ENCODE results near the gene NEU1. TPM values are rescaled to one million over a fixed set of nuclear protein-coding genes. Genes with fewer than 3 reads are reported as not detected.

The NEU1 gene
- total RNA-seq, 2 experiments from 2014 or later, result 11.6 to 11.8 TPM

GRCh38 chr6:31880616-31881015 lies 18.0 kb upstream of the NEU1 start:
- no peaks in the 10 kb centered on the region for H3K27me3 Mint-ChIP-seq
- H3K4me1 Mint-ChIP-seq, result no peaks in the 10 kb centered on the region
- CTCF ChIA-PET, result interaction anchor here (0.7 to 1.4 kb wide), 2 partner anchors 9 to 11 kb away, joined by 3 to 9 read pairs; no protein-coding TSS in a partner anchor
- POLR2A ChIA-PET, result no interaction called here
- ATAC-seq (no peak), DNase-seq (no peak)
- peaks cover 31% of the 10 kb centered on the region for H3K36me3 Mint-ChIP-seq (ENCODE audit: low read depth)
- intact Hi-C loops (cut with DNase I, micrococcal nuclease), result no loop called here
- no peak overlapping the region for H3K4me3 Mint-ChIP-seq
- no peak overlapping the region for H3K27ac Mint-ChIP-seq
- no peaks in the 10 kb centered on the region for H3K9me3 Mint-ChIP-seq (ENCODE audit: low read depth)

GRCh38 chr6:31879901-31880300 lies 17.3 kb upstream of the NEU1 start:
- no peak overlapping the region for H3K27ac Mint-ChIP-seq
- DNase-seq, result no peak
- POLR2A ChIA-PET, result no interaction called here
- H3K27me3 Mint-ChIP-seq, result no peaks in the 10 kb centered on the region
- intact Hi-C loops (cut with DNase I, micrococcal nuclease), result no loop called here
- no peak for ATAC-seq
- H3K4me3 Mint-ChIP-seq, result no peak overlapping the region
- peaks cover 27% of the 10 kb centered on the region for H3K36me3 Mint-ChIP-seq (ENCODE audit: low read depth)
- H3K4me1 Mint-ChIP-seq, result no peaks in the 10 kb centered on the region
- no peaks in the 10 kb centered on the region for H3K9me3 Mint-ChIP-seq (ENCODE audit: low read depth)
- CTCF ChIA-PET, result interaction anchor here (0.7 to 1.4 kb wide), 2 partner anchors 10 to 12 kb away, joined by 3 to 9 read pairs; no protein-coding TSS in a partner anchor

GRCh38 chr6:31879143-31879542 lies 16.5 kb upstream of the NEU1 start:
- Mint-ChIP-seq H3K9me3 (ENCODE audit: low read depth) (no peaks in the 10 kb centered on the region), H3K4me1 (no peaks in the 10 kb centered on the region), H3K27ac (no peak overlapping the region), H3K27me3 (no peaks in the 10 kb centered on the region), H3K4me3 (no peak overlapping the region), H3K36me3 (ENCODE audit: low read depth) (peaks cover 27% of the 10 kb centered on the region)
- DNase-seq, result no peak
- intact Hi-C loops (cut with DNase I, micrococcal nuclease), result no loop called here
- ChIA-PET POLR2A (no interaction called here), CTCF (interaction anchor here (0.6 kb wide), 1 partner anchor 211 kb away, joined by 3 read pairs; no protein-coding TSS in a partner anchor)
- no peak for ATAC-seq

- ATAC-seq (no peak), DNase-seq (no peak)
- H3K27me3 Mint-ChIP-seq, result no peaks in the 10 kb centered on the region
- intact Hi-C loops (cut with DNase I, micrococcal nuclease), result no loop called here
- H3K4me1 Mint-ChIP-seq, result no peaks in the 10 kb centered on the region
- ChIA-PET CTCF (interaction anchor here (0.6 kb wide), 1 partner anchor 211 kb away, joined by 3 read pairs; no protein-coding TSS in a partner anchor), POLR2A (no interaction called here)
- no peaks in the 10 kb centered on the region for H3K9me3 Mint-ChIP-seq (ENCODE audit: low read depth)
- H3K27ac Mint-ChIP-seq, result no peak within 1 kb of the TSS
- peaks cover 23% of the 10 kb centered on the region for H3K36me3 Mint-ChIP-seq (ENCODE audit: low read depth)
- no peak within 1 kb of the TSS for H3K4me3 Mint-ChIP-seq
Measured at GRCh38 chr6:31878726-31879125, 16.1 kb upstream of the NEU1 start, which contains the start of gene SLC44A4. Gene SLC44A4, minus strand, starts transcription at chr6:31878997. Its CDS starts 17 bp downstream, at chr6:31878980.

GRCh38 chr6:31878222-31878621 lies 15.6 kb upstream of the NEU1 start:
- CTCF ChIA-PET, result interaction anchor here (0.7 kb wide), 1 partner anchor 16 kb away, joined by 3 read pairs; no protein-coding TSS in a partner anchor
- no peaks in the 10 kb centered on the region for H3K4me1 Mint-ChIP-seq
- no peak for ATAC-seq
- DNase-seq, result no peak
- intact Hi-C loops (cut with DNase I, micrococcal nuclease), result no loop called here
- no peak overlapping the region for H3K4me3 Mint-ChIP-seq
- no peaks in the 10 kb centered on the region for H3K9me3 Mint-ChIP-seq (ENCODE audit: low read depth)
- POLR2A ChIA-PET, result no interaction called here
- H3K27me3 Mint-ChIP-seq, result no peaks in the 10 kb centered on the region
- H3K36me3 Mint-ChIP-seq (ENCODE audit: low read depth), result peaks cover 21% of the 10 kb centered on the region
- no peak overlapping the region for H3K27ac Mint-ChIP-seq

- ATAC-seq (no peak), DNase-seq (no peak)
- Mint-ChIP-seq H3K4me1 (no peaks in the 10 kb centered on the region), H3K4me3 (no peak overlapping the region), H3K27ac (no peak overlapping the region), H3K9me3 (ENCODE audit: low read depth) (no peaks in the 10 kb centered on the region), H3K27me3 (no peaks in the 10 kb centered on the region), H3K36me3 (ENCODE audit: low read depth) (peaks cover 17% of the 10 kb centered on the region)
- CTCF ChIA-PET, result interaction anchor here (0.7 kb wide), 1 partner anchor 17 kb away, joined by 3 read pairs; no protein-coding TSS in a partner anchor
- intact Hi-C loops (cut with DNase I, micrococcal nuclease), result no loop called here
- POLR2A ChIA-PET, result no interaction called here
Measured at GRCh38 chr6:31877651-31878161, 15.1 kb upstream of the NEU1 start.

- intact Hi-C loops (cut with DNase I, micrococcal nuclease), result no loop called here
- CTCF ChIA-PET, result interaction anchor here (0.6 kb wide), 3 partner anchors 64 to 1034 kb away, joined by 3 read pairs; no protein-coding TSS in a partner anchor
- Mint-ChIP-seq H3K4me3 (no peak overlapping the region), H3K9me3 (ENCODE audit: low read depth) (no peaks in the 10 kb centered on the region), H3K4me1 (no peaks in the 10 kb centered on the region), H3K27me3 (no peaks in the 10 kb centered on the region), H3K27ac (no peak overlapping the region), H3K36me3 (ENCODE audit: low read depth) (peaks cover 17% of the 10 kb centered on the region)
- no peak for ATAC-seq
- POLR2A ChIA-PET, result no interaction called here
- DNase-seq, result no peak
Measured at GRCh38 chr6:31877125-31877650, 14.6 kb upstream of the NEU1 start.

- no peak for DNase-seq
- ChIA-PET CTCF (interaction anchor here (0.6 to 1.6 kb wide), 5 partner anchors 9 to 1033 kb away, joined by 3 to 4 read pairs (median 3); no protein-coding TSS in a partner anchor), POLR2A (no interaction called here)
- intact Hi-C loops (cut with DNase I, micrococcal nuclease), result no loop called here
- Mint-ChIP-seq H3K36me3 (ENCODE audit: low read depth) (peaks cover 12% of the 10 kb centered on the region), H3K4me1 (no peaks in the 10 kb centered on the region), H3K27me3 (no peaks in the 10 kb centered on the region), H3K27ac (no peak overlapping the region), H3K4me3 (no peak overlapping the region), H3K9me3 (ENCODE audit: low read depth) (no peaks in the 10 kb centered on the region)
- ATAC-seq, result no peak
Measured at GRCh38 chr6:31876357-31876756, 13.7 kb upstream of the NEU1 start.

- Mint-ChIP-seq H3K9me3 (ENCODE audit: low read depth) (no peaks in the 10 kb centered on the region), H3K4me3 (no peak overlapping the region), H3K4me1 (peaks cover 3% of the 10 kb centered on the region), H3K27me3 (no peaks in the 10 kb centered on the region), H3K27ac (no peak overlapping the region), H3K36me3 (ENCODE audit: low read depth) (peaks cover 7% of the 10 kb centered on the region)
- DNase-seq (no peak), ATAC-seq (no peak)
- ChIA-PET POLR2A (no interaction called here), CTCF (interaction anchor here (0.9 to 1.6 kb wide), 5 partner anchors 8 to 242 kb away, joined by 3 to 4 read pairs (median 3); no protein-coding TSS in a partner anchor)
- intact Hi-C loops (cut with DNase I, micrococcal nuclease), result no loop called here
Measured at GRCh38 chr6:31875877-31876276, 13.3 kb upstream of the NEU1 start.

GRCh38 chr6:31874836-31875572 lies 12.4 kb upstream of the NEU1 start:
- ChIA-PET POLR2A (no interaction called here), CTCF (interaction anchor here (1.1 to 1.6 kb wide), 3 partner anchors 10 to 84 kb away, joined by 3 to 4 read pairs (median 3); no protein-coding TSS in a partner anchor)
- H3K4me1 Mint-ChIP-seq, result peaks cover 3% of the 10 kb centered on the region
- H3K4me3 Mint-ChIP-seq, result no peak overlapping the region
- no peak overlapping the region for H3K27ac Mint-ChIP-seq
- H3K27me3 Mint-ChIP-seq, result no peaks in the 10 kb centered on the region
- intact Hi-C loops (cut with DNase I, micrococcal nuclease), result no loop called here
- DNase-seq (no peak), ATAC-seq (no peak)
- H3K36me3 Mint-ChIP-seq (ENCODE audit: low read depth), result peaks cover 3% of the 10 kb centered on the region
- H3K9me3 Mint-ChIP-seq (ENCODE audit: low read depth), result no peaks in the 10 kb centered on the region

GRCh38 chr6:31874084-31874670 lies 11.6 kb upstream of the NEU1 start:
- Mint-ChIP-seq H3K27me3 (no peaks in the 10 kb centered on the region), H3K4me3 (no peak overlapping the region), H3K27ac (no peak overlapping the region), H3K4me1 (peaks cover 3% of the 10 kb centered on the region), H3K9me3 (ENCODE audit: low read depth) (no peaks in the 10 kb centered on the region), H3K36me3 (ENCODE audit: low read depth) (peaks cover 3% of the 10 kb centered on the region)
- ChIA-PET POLR2A (no interaction called here), CTCF (interaction anchor here (0.6 to 1.1 kb wide), 4 partner anchors 13 to 162 kb away, joined by 3 to 6 read pairs (median 4); no protein-coding TSS in a partner anchor)
- no peak for ATAC-seq
- intact Hi-C loops (cut with DNase I, micrococcal nuclease), result no loop called here
- no peak for DNase-seq
